ENCODE data around the gene NRP1. TPM values are rescaled to one million over a fixed set of nuclear protein-coding genes. Genes with fewer than 3 reads are reported as not detected.
"Not testable (repeated sequence)": the region's sequence is repeated elsewhere in the genome, so short reads cannot be mapped to it uniquely, and the experiment has no call there.

The NRP1 gene
- total RNA-seq, 1 experiment from 2014 or later = 3.0 TPM

- no peak for DNase-seq (ENCODE audit: low spot score)
- Mint-ChIP-seq H3K27ac (no peak overlapping the region), H3K9me3 (no peaks in the 10 kb centered on the region), H3K27me3 (ENCODE audit: low read depth) (no peaks in the 10 kb centered on the region), H3K4me1 (0 out of 2 replicates have a peak, but pooled peaks cover 2% of the 10 kb centered on the region), H3K4me3 (no peak overlapping the region), H3K36me3 (no peaks in the 10 kb centered on the region)
- ChIA-PET POLR2A (no interaction called here), CTCF (interaction anchor here (0.7 to 2.0 kb wide), 2 partner anchors 23 to 73 kb away, joined by 3 to 5 read pairs; no protein-coding TSS in a partner anchor)
- ATAC-seq = no peak
- TF ChIP-seq ATF1 (CRISPR knock-in tag; IDR thresholded peaks at IDR 0.05) = no peak
- no peak for TF ChIP-seq SP1 (CRISPR knock-in tag; conservative IDR thresholded peaks at IDR 0.05)
- TF ChIP-seq ZNF263 (CRISPR knock-in tag; IDR thresholded peaks at IDR 0.05; ENCODE audit: low read depth) = no peak
- no peak for TF ChIP-seq ZNF671 (CRISPR knock-in tag; IDR thresholded peaks at IDR 0.05)
- TF ChIP-seq ZBTB21 (CRISPR knock-in tag; IDR thresholded peaks at IDR 0.05; ENCODE audit: borderline replicate concordance) = no peak
- no peak for TF ChIP-seq ATF6 (CRISPR knock-in tag; IDR thresholded peaks at IDR 0.05)
- TF ChIP-seq SMAD3 (CRISPR knock-in tag; IDR thresholded peaks at IDR 0.05; ENCODE audit: borderline replicate concordance) = no peak
- TF ChIP-seq, protein P1, sequence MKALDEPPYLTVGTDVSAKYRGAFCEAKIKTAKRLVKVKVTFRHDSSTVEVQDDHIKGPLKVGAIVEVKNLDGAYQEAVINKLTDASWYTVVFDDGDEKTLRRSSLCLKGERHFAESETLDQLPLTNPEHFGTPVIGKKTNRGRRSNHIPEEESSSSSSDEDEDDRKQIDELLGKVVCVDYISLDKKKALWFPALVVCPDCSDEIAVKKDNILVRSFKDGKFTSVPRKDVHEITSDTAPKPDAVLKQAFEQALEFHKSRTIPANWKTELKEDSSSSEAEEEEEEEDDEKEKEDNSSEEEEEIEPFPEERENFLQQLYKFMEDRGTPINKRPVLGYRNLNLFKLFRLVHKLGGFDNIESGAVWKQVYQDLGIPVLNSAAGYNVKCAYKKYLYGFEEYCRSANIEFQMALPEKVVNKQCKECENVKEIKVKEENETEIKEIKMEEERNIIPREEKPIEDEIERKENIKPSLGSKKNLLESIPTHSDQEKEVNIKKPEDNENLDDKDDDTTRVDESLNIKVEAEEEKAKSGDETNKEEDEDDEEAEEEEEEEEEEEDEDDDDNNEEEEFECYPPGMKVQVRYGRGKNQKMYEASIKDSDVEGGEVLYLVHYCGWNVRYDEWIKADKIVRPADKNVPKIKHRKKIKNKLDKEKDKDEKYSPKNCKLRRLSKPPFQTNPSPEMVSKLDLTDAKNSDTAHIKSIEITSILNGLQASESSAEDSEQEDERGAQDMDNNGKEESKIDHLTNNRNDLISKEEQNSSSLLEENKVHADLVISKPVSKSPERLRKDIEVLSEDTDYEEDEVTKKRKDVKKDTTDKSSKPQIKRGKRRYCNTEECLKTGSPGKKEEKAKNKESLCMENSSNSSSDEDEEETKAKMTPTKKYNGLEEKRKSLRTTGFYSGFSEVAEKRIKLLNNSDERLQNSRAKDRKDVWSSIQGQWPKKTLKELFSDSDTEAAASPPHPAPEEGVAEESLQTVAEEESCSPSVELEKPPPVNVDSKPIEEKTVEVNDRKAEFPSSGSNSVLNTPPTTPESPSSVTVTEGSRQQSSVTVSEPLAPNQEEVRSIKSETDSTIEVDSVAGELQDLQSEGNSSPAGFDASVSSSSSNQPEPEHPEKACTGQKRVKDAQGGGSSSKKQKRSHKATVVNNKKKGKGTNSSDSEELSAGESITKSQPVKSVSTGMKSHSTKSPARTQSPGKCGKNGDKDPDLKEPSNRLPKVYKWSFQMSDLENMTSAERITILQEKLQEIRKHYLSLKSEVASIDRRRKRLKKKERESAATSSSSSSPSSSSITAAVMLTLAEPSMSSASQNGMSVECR (CRISPR knock-in tag; IDR thresholded peaks at IDR 0.05; ENCODE audit: borderline replicate concordance) = no peak
- no peak for TF ChIP-seq E2F5 (CRISPR knock-in tag; IDR thresholded peaks at IDR 0.05)
- TF ChIP-seq, protein P2, sequence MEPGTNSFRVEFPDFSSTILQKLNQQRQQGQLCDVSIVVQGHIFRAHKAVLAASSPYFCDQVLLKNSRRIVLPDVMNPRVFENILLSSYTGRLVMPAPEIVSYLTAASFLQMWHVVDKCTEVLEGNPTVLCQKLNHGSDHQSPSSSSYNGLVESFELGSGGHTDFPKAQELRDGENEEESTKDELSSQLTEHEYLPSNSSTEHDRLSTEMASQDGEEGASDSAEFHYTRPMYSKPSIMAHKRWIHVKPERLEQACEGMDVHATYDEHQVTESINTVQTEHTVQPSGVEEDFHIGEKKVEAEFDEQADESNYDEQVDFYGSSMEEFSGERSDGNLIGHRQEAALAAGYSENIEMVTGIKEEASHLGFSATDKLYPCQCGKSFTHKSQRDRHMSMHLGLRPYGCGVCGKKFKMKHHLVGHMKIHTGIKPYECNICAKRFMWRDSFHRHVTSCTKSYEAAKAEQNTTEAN (CRISPR knock-in tag; IDR thresholded peaks at IDR 0.05) = no peak
- TF ChIP-seq, protein P3, sequence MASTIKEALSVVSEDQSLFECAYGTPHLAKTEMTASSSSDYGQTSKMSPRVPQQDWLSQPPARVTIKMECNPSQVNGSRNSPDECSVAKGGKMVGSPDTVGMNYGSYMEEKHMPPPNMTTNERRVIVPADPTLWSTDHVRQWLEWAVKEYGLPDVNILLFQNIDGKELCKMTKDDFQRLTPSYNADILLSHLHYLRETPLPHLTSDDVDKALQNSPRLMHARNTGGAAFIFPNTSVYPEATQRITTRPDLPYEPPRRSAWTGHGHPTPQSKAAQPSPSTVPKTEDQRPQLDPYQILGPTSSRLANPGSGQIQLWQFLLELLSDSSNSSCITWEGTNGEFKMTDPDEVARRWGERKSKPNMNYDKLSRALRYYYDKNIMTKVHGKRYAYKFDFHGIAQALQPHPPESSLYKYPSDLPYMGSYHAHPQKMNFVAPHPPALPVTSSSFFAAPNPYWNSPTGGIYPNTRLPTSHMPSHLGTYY (CRISPR knock-in tag; IDR thresholded peaks at IDR 0.05) = no peak
Measured at GRCh38 chr10:33139181-33139646, 195.3 kb downstream of the NRP1 start.

GRCh38 chr10:33138686-33139085, 195.8 kb downstream of the NRP1 start:
- H3K4me3 Mint-ChIP-seq, POLR2A ChIA-PET: not testable (repeated sequence)
- CTCF ChIA-PET = interaction anchor here (0.7 to 2.0 kb wide), 2 partner anchors 23 to 72 kb away, joined by 3 to 5 read pairs; no protein-coding TSS in a partner anchor

More at GRCh38 chr10:33138686-33139085, 195.8 kb downstream of the NRP1 start:
- H3K36me3 Mint-ChIP-seq; H3K4me1 Mint-ChIP-seq; H3K27me3 Mint-ChIP-seq (ENCODE audit: low read depth); ATAC-seq; H3K27ac Mint-ChIP-seq; DNase-seq (ENCODE audit: low spot score); H3K9me3 Mint-ChIP-seq: not testable (repeated sequence)

Data from WTC11 (cell line).